KMS-11 (cell line): ENCODE measurements around the gene YY1.

Experiments
- H2AFZ ChIP-seq: fragments of 200-600 bp; sonication (generic); 2 replicates; pipeline ENCODE4 v1.6.1; 2016; ENCODE audit warnings: antibody characterized with exemption, mixed run types, low read depth
- H3K27ac ChIP-seq: fragments of 200-600 bp; sonication (generic); 2 replicates; pipeline ENCODE4 v1.6.1; 2016; ENCODE audit warnings: mild to moderate bottlenecking, mixed run types
- H3K27me3 ChIP-seq: fragments of 200-600 bp; sonication (generic); 2 replicates; pipeline ENCODE4 v1.6.1; 2017; ENCODE audit warnings: mild to moderate bottlenecking, low read depth, mixed run types, moderate library complexity; ENCODE audit not compliant: insufficient read depth
- H3K36me3 ChIP-seq: fragments of 200-600 bp; sonication (generic); 2 replicates; pipeline ENCODE4 v1.6.1; 2017; ENCODE audit warnings: mild to moderate bottlenecking, mixed run types; ENCODE audit not compliant: insufficient read depth
- H3K4me1 ChIP-seq: fragments of 200-600 bp; sonication (generic); 2 replicates; pipeline ENCODE4 v1.6.1; 2016; ENCODE audit warnings: mild to moderate bottlenecking, low read depth, mixed run types; ENCODE audit not compliant: poor library complexity, severe bottlenecking
- H3K4me2 ChIP-seq: fragments of 200-600 bp; sonication (generic); 2 replicates; pipeline ENCODE4 v1.7.0; 2016; ENCODE audit warnings: mild to moderate bottlenecking, mixed run types
- H3K4me3 ChIP-seq: fragments of 200-600 bp; sonication (generic); IDR thresholded peaks from 2 replicates; pipeline ENCODE4 v1.6.1; 2017; ENCODE audit warnings: low read depth, low read length, mixed read lengths; ENCODE audit not compliant: insufficient read depth
- H3K79me2 ChIP-seq: fragments of 200-600 bp; sonication (generic); 2 replicates; pipeline ENCODE4 v1.6.1; 2016; ENCODE audit warnings: low read depth, mixed run types; ENCODE audit not compliant: insufficient read depth
- H3K9ac ChIP-seq: fragments of 200-600 bp; sonication (generic); 2 replicates; pipeline ENCODE4 v1.6.1; 2016; ENCODE audit warnings: mild to moderate bottlenecking, mixed run types
- H4K20me1 ChIP-seq: fragments of 200-600 bp; sonication (generic); 2 replicates; pipeline ENCODE4 v1.6.1; 2016; ENCODE audit warnings: mild to moderate bottlenecking, mixed run types; ENCODE audit not compliant: insufficient read depth
- TF ChIP-seq, protein P1 (sequence below): fragments of 200-600 bp; sonication (generic); conservative IDR thresholded peaks from 2 replicates; pipeline ENCODE4 v1.6.1; 2017; ENCODE audit warnings: low read depth, mild to moderate bottlenecking, antibody characterized with exemption, low read length, moderate library complexity, mixed read lengths

YY1 gene

DNA sequence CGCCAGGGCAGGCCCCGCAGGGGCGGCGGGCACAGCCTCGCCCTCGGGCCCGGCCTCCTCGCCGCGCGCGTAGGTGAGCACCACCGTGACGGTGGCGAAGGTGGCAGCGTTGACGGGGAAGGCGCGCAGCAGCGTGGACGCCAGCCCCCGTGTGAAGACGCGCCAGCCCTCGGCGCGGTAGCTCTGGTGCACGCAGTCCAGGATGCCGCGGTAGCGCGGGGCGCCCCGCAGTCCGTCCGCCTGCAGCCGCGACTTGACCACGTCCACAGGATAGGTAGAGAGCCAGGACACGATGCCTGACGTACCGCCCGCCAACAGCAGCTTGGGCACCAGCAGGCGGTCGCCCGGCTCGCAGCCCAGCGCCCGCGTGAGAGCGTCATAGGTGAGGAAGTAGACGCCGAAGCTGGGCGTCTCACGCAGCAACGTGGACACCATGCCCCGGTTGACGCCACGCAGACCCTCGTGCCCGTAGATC is 53.4 kb downstream of the YY1 start:
- Histone ChIP-seq H4K20me1 (no peaks in the 10 kb centered on the region), H3K36me3 (no peaks in the 10 kb centered on the region), H3K27ac (no peak overlapping the region), H3K4me1 (no peaks in the 10 kb centered on the region), H2AFZ (no peak overlapping the region), H3K4me2 (no peak overlapping the region), H3K79me2 (no peaks in the 10 kb centered on the region), H3K27me3 (no peaks in the 10 kb centered on the region), H3K4me3 (no peak overlapping the region), H3K9ac (no peak overlapping the region)
- TF ChIP-seq, protein P1, sequence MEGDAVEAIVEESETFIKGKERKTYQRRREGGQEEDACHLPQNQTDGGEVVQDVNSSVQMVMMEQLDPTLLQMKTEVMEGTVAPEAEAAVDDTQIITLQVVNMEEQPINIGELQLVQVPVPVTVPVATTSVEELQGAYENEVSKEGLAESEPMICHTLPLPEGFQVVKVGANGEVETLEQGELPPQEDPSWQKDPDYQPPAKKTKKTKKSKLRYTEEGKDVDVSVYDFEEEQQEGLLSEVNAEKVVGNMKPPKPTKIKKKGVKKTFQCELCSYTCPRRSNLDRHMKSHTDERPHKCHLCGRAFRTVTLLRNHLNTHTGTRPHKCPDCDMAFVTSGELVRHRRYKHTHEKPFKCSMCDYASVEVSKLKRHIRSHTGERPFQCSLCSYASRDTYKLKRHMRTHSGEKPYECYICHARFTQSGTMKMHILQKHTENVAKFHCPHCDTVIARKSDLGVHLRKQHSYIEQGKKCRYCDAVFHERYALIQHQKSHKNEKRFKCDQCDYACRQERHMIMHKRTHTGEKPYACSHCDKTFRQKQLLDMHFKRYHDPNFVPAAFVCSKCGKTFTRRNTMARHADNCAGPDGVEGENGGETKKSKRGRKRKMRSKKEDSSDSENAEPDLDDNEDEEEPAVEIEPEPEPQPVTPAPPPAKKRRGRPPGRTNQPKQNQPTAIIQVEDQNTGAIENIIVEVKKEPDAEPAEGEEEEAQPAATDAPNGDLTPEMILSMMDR, result no peak

DNA sequence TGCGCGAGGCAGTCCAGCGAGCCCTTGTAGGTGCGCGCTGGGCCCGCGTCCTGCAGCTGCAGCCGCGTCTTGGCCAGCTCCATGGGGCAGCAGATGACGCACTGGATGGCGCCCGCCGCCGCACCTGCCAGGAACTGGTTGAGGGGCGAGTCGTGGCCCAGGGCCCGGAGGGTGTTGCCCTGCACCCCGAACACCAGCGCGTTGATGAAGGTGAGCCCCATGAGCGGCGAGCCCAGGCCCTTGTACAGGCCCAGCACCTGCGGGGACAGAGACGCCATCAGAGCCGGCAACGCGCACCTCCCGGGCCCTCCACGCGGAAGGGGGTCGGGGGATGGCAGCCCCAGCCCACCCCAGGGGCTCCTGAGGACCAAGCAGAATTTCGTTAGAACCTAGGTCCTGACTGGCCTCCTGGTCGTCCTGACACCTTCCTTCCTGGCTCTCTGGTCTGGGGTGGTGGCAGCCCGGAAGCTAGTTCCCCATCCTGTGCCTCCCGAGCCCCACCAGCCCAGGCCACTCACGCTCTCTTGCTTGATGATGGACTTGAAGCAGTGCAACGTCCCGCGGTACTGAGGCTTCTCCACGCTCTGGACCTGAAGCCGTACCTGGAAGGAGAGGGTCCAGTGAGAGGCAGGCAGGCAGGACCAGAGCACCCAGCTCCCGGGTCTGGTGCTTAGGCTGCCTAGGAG is 54.0 kb downstream of the YY1 start:
- no peaks in the 10 kb centered on the region for H3K27me3 ChIP-seq
- H3K4me1 ChIP-seq, result no peaks in the 10 kb centered on the region
- H3K36me3 ChIP-seq, result no peaks in the 10 kb centered on the region
- H2AFZ ChIP-seq, result no peak overlapping the region
- no peaks in the 10 kb centered on the region for H4K20me1 ChIP-seq
- H3K4me2 ChIP-seq, result no peak overlapping the region
- H3K79me2 ChIP-seq, result no peaks in the 10 kb centered on the region
- no peak overlapping the region for H3K9ac ChIP-seq
- H3K4me3 ChIP-seq, result no peak overlapping the region
- no peak overlapping the region for H3K27ac ChIP-seq
- TF ChIP-seq, protein P1, result no peak

DNA sequence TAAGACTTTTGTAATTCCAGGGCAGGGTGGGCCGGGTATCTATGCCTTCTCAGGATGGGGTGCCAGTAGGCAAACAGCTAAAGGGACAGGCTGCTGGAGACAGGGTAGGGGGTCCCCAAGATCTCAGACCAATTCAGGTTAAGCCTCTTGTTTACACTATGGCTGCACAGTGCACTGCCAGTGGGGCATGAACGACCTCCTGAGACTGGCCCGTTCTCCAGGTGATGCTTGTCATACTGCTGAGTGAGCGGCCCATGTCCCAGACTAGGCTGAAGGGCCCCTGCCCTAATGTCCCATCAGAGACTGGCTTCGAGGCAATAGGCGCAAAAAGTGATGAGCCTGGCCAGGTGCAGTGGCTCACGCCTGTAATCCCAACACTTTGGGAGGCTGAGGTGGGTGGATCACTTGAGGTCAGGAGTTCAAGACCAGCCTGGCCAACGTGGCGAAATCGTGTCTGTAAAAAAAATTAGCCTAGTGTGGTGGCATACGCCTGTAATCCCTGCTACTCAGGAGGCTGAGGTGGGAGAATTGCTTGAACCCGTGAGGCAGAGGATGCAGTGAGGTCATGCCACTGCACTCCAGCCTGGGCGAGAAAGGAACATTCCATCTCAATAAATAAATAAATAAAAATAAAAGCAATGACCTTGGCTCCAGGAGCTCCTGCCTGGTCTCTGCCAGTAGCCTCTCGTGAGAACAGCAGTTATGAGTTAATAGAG is 54.7 kb downstream of the YY1 start:
- Histone ChIP-seq H2AFZ (no peak overlapping the region), H3K79me2 (no peaks in the 10 kb centered on the region), H3K4me3 (no peak overlapping the region), H3K27me3 (no peaks in the 10 kb centered on the region), H3K9ac (no peak overlapping the region), H3K4me1 (no peaks in the 10 kb centered on the region), H3K27ac (no peak overlapping the region), H3K36me3 (no peaks in the 10 kb centered on the region), H4K20me1 (no peaks in the 10 kb centered on the region), H3K4me2 (no peak overlapping the region)
- TF ChIP-seq, protein P1, result no peak

DNA sequence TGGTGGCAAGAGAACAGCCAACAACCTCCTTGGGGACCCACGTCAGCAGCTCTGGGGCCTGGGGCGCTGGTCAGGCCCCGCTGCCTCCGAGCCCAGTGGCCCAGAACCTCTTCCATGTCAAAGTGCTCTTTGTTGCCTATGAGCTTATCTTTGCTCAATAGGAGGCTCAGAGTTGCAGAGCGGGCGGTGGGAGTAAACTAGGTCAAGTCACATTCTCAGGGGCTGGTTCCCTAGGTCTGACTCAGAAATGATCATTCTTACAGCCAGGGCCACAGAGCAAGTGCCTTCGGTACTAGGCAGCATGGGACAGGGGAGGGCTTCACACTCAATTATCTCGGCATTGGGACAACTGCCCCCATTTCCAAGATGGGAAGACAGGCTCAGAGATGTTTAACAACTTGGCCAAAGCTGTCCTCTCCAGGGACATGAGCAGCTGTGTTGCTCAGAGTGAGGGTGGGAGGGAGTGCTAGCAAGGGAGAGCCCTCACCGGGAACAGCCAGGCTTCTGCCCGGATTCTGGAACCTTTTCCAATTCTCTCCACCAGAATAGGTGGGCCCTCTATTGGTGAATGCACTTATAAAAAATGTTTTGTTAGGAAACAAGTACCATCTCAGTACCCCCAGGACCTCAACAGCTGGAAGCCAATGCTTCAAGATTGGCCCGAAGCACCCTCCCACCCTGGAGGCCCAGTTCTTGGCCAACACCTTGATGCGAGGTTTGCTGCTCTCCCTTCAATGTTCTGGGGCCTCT is 55.4 kb downstream of the YY1 start:
- Histone ChIP-seq H3K4me2 (no peak overlapping the region), H3K4me1 (no peaks in the 10 kb centered on the region), H3K27ac (no peak overlapping the region), H3K27me3 (no peaks in the 10 kb centered on the region), H3K79me2 (no peaks in the 10 kb centered on the region), H4K20me1 (no peaks in the 10 kb centered on the region), H3K9ac (no peak overlapping the region), H2AFZ (no peak overlapping the region), H3K36me3 (no peaks in the 10 kb centered on the region), H3K4me3 (no peak overlapping the region)
- TF ChIP-seq, protein P1, result no peak
